Breast epithelium (tissue), 4 donors: Measurements from ENCODE around the gene MAP4. TPM values are rescaled to one million over a fixed set of nuclear protein-coding genes. Genes with fewer than 3 reads are reported as not detected.

Source experiments
- DNase-seq, 2 donors: peaks; one replicate each; pipeline ENCODE4 v3.0.0-alpha.2; 2019; ENCODE audit warnings: low spot score in 2 of 2
- H3K27ac ChIP-seq, 2 donors: fragments of 200-600 bp; sonication (generic) in 1 of 2; one replicate each; pipeline ENCODE4 v1.5.1; 2016 to 2019; ENCODE audit warnings: mild to moderate bottlenecking in 1 of 2
- H3K27me3 ChIP-seq, 2 donors: fragments of 200-600 bp; sonication (generic) in 1 of 2; one replicate each; pipeline versions ENCODE4 v1.5.1 to v1.6.0; 2017 to 2019; ENCODE audit warnings: control low read depth in 1 of 2, mild to moderate bottlenecking in 1 of 2
- H3K36me3 ChIP-seq: fragments of 200-600 bp; one replicate; pipeline ENCODE4 v1.5.1; 2019
- H3K4me1 ChIP-seq, 2 donors: fragments of 200-600 bp; sonication (generic); one replicate each; pipeline ENCODE4 v1.5.1; 2016 to 2019; ENCODE audit warnings: control low read depth in 1 of 2
- H3K4me3 ChIP-seq, 3 donors: fragments of 200-600 bp; sonication (generic); 1 replicate in 2 of 3; 2 replicates in 1 of 3; pipeline ENCODE4 v1.5.1; 2016 to 2019; ENCODE audit warnings: mild to moderate bottlenecking in 3 of 3, moderate library complexity in 2 of 3
- H3K9me3 ChIP-seq, 2 donors: fragments of 200-600 bp; sonication (generic) in 1 of 2; one replicate each; pipeline ENCODE4 v1.5.1; 2016 to 2019; ENCODE audit warnings: control low read depth in 1 of 2
- POLR2A ChIP-seq: fragments of 450-650 bp; IDR thresholded peaks from one replicate; pipeline ENCODE4 v1.6.1; 2016; ENCODE audit warnings: antibody characterized with exemption, mild to moderate bottlenecking, moderate library complexity
- POLR2AphosphoS5 ChIP-seq, 3 donors: sonication (generic); formaldehyde crosslinking; IDR thresholded peaks; one replicate each; pipeline ENCODE4 v1.6.1; 2017; ENCODE audit warnings: antibody characterized with exemption in 3 of 3
- intact Hi-C: fragments of 100-400 bp; cut with DNase I; formaldehyde crosslinking; loops from one replicate; pipeline ENCODE4 v1.15.1; 2023; ENCODE audit warnings: low total_unique reads
- total RNA-seq, 3 donors: library from RNA; depleted of rRNA; stranded (reverse); fragments of >200 nt; gene quantifications; one replicate each; pipeline ENCODE4 v1.1.0, GENCODE V29; 2016
- TF ChIP-seq, protein P1 (sequence below), 3 donors: fragments of 450-650 bp; IDR thresholded peaks; one replicate each; pipeline ENCODE4 v1.5.1; 2016 to 2017; ENCODE audit warnings: antibody characterized with exemption in 3 of 3, mild to moderate bottlenecking in 3 of 3, moderate library complexity in 3 of 3

Gene MAP4
- total RNA-seq, 3 donors from 2014 or later: 72.0 to 167 (median 99.0) TPM

DNA sequence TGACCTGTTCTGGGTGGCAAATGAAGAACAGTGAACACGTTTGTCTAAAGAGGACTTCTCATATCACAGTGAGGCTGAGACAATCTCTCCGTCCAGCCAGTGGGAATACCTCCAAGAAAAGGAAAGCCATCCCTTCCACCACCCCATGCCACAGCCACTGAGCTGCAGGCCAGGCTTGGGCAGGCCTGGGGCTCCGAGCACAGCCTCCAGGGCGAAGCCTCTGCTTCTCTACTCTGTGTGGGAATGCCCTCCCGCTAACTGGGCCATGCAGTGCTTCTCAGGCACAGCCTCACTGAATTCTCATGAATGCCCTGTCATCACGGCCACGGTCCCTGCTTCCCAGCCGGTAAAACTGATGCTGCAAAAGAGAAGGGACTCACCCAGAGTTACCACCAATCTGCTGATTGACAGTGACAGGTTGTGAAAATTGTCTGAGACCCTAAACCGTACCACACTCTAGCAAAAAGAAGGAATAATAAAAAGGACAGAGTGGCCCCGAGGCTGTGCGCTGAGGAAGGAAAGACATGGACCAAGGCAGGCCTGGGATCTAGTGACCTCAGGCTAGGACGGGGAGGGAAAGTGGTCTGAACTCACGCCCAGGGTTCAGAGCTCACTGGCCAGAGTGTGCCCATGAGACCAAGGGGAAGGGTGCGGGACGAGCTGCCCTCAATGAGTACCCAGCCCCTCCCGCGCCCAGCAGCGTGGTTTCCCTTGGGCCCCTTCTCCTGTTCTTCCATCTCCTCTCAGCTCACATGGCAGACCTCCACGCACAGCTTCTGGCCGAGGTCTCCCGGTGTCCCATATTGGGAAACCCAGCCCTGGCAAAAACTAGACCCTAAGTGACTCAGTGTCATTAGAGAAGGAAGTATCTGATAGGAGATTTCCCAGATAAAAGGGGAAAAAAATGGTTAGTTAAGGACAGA, 160.5 kb downstream of the MAP4 start:
- Histone ChIP-seq H3K4me1 (no peaks in the 10 kb centered on the region), H3K27me3 (no peaks in the 10 kb centered on the region), H3K9me3 (no peaks in the 10 kb centered on the region), H3K4me3 (no peak overlapping the region), H3K36me3 (peaks cover 6% of the 10 kb centered on the region), H3K27ac (no peak overlapping the region)
- DNase-seq: no peak
- intact Hi-C loops: no loop called here
- TF ChIP-seq, protein P1, sequence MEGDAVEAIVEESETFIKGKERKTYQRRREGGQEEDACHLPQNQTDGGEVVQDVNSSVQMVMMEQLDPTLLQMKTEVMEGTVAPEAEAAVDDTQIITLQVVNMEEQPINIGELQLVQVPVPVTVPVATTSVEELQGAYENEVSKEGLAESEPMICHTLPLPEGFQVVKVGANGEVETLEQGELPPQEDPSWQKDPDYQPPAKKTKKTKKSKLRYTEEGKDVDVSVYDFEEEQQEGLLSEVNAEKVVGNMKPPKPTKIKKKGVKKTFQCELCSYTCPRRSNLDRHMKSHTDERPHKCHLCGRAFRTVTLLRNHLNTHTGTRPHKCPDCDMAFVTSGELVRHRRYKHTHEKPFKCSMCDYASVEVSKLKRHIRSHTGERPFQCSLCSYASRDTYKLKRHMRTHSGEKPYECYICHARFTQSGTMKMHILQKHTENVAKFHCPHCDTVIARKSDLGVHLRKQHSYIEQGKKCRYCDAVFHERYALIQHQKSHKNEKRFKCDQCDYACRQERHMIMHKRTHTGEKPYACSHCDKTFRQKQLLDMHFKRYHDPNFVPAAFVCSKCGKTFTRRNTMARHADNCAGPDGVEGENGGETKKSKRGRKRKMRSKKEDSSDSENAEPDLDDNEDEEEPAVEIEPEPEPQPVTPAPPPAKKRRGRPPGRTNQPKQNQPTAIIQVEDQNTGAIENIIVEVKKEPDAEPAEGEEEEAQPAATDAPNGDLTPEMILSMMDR (IDR thresholded peaks at IDR 0.05): no peak
- TF ChIP-seq POLR2AphosphoS5 (IDR thresholded peaks at IDR 0.05): no peak
- TF ChIP-seq POLR2A: no peak

GRCh38 chr3:47854720-47855455, 161.3 kb downstream of the MAP4 start:
- Histone ChIP-seq H3K9me3 (no peaks in the 10 kb centered on the region), H3K27me3 (no peaks in the 10 kb centered on the region), H3K27ac (no peak overlapping the region), H3K36me3 (peaks cover 7% of the 10 kb centered on the region), H3K4me3 (no peak overlapping the region), H3K4me1 (no peaks in the 10 kb centered on the region)
- intact Hi-C loops: no loop called here
- no peak for DNase-seq
- TF ChIP-seq POLR2A (no peak), POLR2AphosphoS5 (IDR thresholded peaks at IDR 0.05) (no peak)
- TF ChIP-seq, protein P1 (IDR thresholded peaks at IDR 0.05): no peak

DNA sequence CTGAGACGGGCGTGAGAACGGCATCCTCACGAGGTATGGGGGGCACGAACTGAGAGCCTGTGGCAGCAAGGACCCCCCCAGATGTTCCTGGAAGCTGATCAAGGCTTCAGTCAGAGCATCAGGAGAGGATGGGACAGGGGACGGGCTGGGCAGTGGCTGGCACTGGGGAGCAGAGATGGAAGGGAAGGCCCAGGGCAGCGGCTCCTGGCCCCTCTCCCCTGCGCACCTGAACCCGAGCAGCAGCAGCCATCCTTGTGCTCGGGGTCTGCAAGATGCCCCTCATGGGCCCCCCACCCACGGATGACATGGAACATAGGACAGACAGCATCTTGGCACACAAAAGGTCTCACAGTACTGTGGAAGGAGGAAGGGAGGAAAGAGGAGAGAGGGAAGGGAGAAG, 161.9 kb downstream of the MAP4 start:
- H3K36me3 ChIP-seq: peaks cover 9% of the 10 kb centered on the region
- no peaks in the 10 kb centered on the region for H3K9me3 ChIP-seq
- no peak for DNase-seq
- H3K4me1 ChIP-seq: no peaks in the 10 kb centered on the region
- no peaks in the 10 kb centered on the region for H3K27me3 ChIP-seq
- TF ChIP-seq, protein P1 (IDR thresholded peaks at IDR 0.05): no peak
- no peak for TF ChIP-seq POLR2AphosphoS5 (IDR thresholded peaks at IDR 0.05)
- no peak overlapping the region for H3K4me3 ChIP-seq
- H3K27ac ChIP-seq: no peak overlapping the region
- intact Hi-C loops: no loop called here

DNA sequence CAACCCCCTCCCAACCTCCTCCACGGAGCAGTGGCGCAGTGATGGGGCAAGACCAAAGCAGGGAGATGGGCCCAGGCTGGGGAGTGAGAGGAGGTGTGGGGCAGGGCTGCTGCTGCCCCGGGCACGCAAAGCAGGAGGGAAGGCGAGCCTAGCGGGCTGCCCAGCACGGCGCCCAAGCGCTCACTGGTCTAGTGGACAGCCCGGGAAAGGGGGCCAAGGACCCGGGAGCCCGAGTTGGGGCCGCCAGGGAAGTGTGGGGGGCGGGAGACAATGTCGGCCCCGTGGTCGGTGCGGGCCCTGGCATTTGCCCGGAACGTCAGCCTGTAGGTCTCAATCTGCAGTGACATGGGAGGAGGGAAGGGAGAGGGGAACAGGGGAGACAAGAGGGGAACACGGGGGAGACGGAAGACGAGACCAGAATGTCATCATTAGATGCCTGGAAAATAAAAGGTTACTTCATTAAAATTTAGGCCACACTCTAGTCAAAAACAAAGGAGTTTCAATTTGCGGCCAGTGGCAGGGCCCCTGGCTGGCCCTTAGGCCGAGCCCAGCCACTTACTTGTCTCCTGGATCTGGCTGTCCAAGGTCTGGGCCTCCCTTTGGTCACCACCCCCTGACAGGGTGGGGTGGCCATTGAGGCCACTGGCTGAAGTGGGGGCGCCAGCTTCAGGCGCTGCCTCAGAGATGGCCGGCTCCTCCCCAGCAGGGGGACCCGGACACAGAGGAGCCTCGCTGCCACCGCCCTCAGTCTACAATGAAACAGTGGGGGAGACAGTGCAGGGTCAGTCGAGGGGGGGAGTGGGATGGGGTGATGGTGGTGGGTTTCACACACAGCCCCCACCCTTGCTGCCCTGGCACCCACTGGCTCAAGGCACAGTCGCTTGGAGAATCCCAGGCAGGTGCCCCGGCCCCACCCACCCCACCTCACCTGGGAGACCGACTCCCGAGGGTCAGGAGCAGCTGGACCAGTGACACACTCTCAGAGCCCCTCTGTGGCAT, 163.3 kb downstream of the MAP4 start:
- intact Hi-C loops: no loop called here
- no peaks in the 10 kb centered on the region for H3K27me3 ChIP-seq
- H3K4me1 ChIP-seq: no peaks in the 10 kb centered on the region
- no peaks in the 10 kb centered on the region for H3K9me3 ChIP-seq
- peaks cover 11% of the 10 kb centered on the region for H3K36me3 ChIP-seq
- no peak overlapping the region for H3K27ac ChIP-seq
- TF ChIP-seq, protein P1 (IDR thresholded peaks at IDR 0.05): no peak
- TF ChIP-seq POLR2AphosphoS5 (IDR thresholded peaks at IDR 0.05): no peak
- TF ChIP-seq POLR2A: no peak
- H3K4me3 ChIP-seq: no peak overlapping the region
- DNase-seq: no peak
